SU-DHL-6 (cell line): ENCODE data around the gene TRMT6.

Experiments
- H2AFZ ChIP-seq: fragments of 200-600 bp; sonication (generic); 2 replicates; pipeline ENCODE4 v1.6.1; 2014; ENCODE audit warnings: low read depth, mild to moderate bottlenecking, moderate library complexity, mixed read lengths, antibody characterized with exemption, low read length; ENCODE audit not compliant: severe bottlenecking
- H3F3A ChIP-seq: fragments of 200-600 bp; shearing (Covaris generic); 2 replicates; pipeline ENCODE4 v1.6.0; 2016; ENCODE audit warnings: antibody characterized with exemption, mild to moderate bottlenecking; ENCODE audit not compliant: insufficient read depth
- H3K27ac ChIP-seq: fragments of 200-600 bp; sonication (generic); 2 replicates; pipeline ENCODE4 v1.5.1; 2016; ENCODE audit warnings: low read depth, mild to moderate bottlenecking, low read length, moderate library complexity, mixed read lengths
- H3K27me3 ChIP-seq: fragments of 200-600 bp; sonication (generic), shearing (Covaris generic); 2 replicates; pipeline ENCODE4 v1.6.0; 2014; ENCODE audit warnings: mild to moderate bottlenecking, low read length
- H3K36me3 ChIP-seq: fragments of 200-600 bp; sonication (generic); 2 replicates; pipeline ENCODE4 v1.6.1; 2014; ENCODE audit warnings: mild to moderate bottlenecking, low read length, mixed read lengths
- H3K4me2 ChIP-seq: fragments of 300-600, 200-600 bp; shearing (Covaris generic), sonication (generic); 2 replicates; pipeline ENCODE4 v1.6.0; 2014; ENCODE audit warnings: low read length, low read depth, mild to moderate bottlenecking; ENCODE audit not compliant: poor library complexity, severe bottlenecking
- H3K4me3 ChIP-seq: fragments of 200-600 bp; sonication (generic); 2 replicates; pipeline ENCODE4 v1.5.1; 2014; ENCODE audit warnings: antibody characterized with exemption, low read length, mild to moderate bottlenecking, mixed read lengths; ENCODE audit not compliant: insufficient read depth, poor library complexity, severe bottlenecking
- H3K79me2 ChIP-seq: fragments of 200-600 bp; sonication (generic); 2 replicates; pipeline ENCODE4 v1.6.1; 2014; ENCODE audit warnings: mild to moderate bottlenecking, low read length, moderate library complexity; ENCODE audit not compliant: insufficient read depth
- H3K9ac ChIP-seq: fragments of 200-600 bp; sonication (generic); 2 replicates; pipeline ENCODE4 v1.7.0; 2014; ENCODE audit warnings: mild to moderate bottlenecking, low read length
- H3K9me2 ChIP-seq: fragments of 200-600 bp; sonication (generic); replicated peaks from 2 replicates; pipeline ENCODE4 v1.6.1; 2014; ENCODE audit warnings: low read length; ENCODE audit not compliant: insufficient read depth
- H3K9me3 ChIP-seq: fragments of 200-600 bp; sonication (generic); 2 replicates; pipeline ENCODE4 v1.6.1; 2014; ENCODE audit warnings: low read length, mixed read lengths; ENCODE audit not compliant: insufficient read depth
- H4K20me1 ChIP-seq: fragments of 200-600 bp; sonication (generic); 2 replicates; pipeline ENCODE4 v1.6.1; 2014; ENCODE audit warnings: low read depth, mild to moderate bottlenecking, antibody characterized with exemption, low read length, moderate library complexity, mixed read lengths
- EZH2phosphoT487 ChIP-seq: fragments of 200-600 bp; sonication (generic), shearing (Covaris generic); conservative IDR thresholded peaks from 2 replicates; pipeline ENCODE4 v1.6.1; 2018; ENCODE audit warnings: mild to moderate bottlenecking, antibody characterized with exemption, low read length, moderate library complexity, mixed read lengths
- TF ChIP-seq, protein P1 (sequence below): fragments of 200-600 bp; sonication (generic); IDR thresholded peaks from one replicate; pipeline ENCODE4 v1.5.1; 2017; ENCODE audit warnings: antibody characterized with exemption, mild to moderate bottlenecking, low read length, moderate library complexity; ENCODE audit not compliant: insufficient read depth, poor library complexity, severe bottlenecking

Gene TRMT6

DNA sequence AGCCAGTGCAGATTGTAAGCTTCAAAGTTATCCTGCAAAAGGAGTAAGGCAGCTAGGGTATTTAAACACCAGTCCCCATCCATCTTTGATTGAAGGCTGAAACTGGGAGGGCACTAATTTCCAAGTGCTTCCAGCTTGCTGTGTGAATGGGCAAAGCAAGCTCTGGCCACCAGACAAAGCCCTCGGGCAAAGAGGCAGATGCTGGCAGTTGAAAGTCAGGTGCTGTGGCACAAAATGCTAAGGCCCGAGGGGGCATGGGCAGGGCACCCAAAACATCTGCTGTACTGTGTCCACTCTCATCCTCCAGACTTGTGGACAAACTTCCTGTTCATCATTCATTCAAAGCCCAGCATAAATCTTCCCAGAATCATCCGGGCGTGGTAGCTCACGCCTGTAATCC lies 62.9 kb downstream of the TRMT6 start:
- Histone ChIP-seq H2AFZ (no peak overlapping the region), H3K36me3 (no peaks in the 10 kb centered on the region), H3K27me3 (no peaks in the 10 kb centered on the region), H3K4me3 (no peak overlapping the region), H4K20me1 (no peaks in the 10 kb centered on the region), H3K27ac (no peak overlapping the region), H3K9me3 (no peaks in the 10 kb centered on the region), H3K4me2 (no peak overlapping the region), H3K9me2 (no peaks in the 10 kb centered on the region), H3K9ac (no peak overlapping the region), H3F3A (no peaks in the 10 kb centered on the region), H3K79me2 (no peaks in the 10 kb centered on the region)
- no peak for TF ChIP-seq EZH2phosphoT487
- TF ChIP-seq, protein P1, sequence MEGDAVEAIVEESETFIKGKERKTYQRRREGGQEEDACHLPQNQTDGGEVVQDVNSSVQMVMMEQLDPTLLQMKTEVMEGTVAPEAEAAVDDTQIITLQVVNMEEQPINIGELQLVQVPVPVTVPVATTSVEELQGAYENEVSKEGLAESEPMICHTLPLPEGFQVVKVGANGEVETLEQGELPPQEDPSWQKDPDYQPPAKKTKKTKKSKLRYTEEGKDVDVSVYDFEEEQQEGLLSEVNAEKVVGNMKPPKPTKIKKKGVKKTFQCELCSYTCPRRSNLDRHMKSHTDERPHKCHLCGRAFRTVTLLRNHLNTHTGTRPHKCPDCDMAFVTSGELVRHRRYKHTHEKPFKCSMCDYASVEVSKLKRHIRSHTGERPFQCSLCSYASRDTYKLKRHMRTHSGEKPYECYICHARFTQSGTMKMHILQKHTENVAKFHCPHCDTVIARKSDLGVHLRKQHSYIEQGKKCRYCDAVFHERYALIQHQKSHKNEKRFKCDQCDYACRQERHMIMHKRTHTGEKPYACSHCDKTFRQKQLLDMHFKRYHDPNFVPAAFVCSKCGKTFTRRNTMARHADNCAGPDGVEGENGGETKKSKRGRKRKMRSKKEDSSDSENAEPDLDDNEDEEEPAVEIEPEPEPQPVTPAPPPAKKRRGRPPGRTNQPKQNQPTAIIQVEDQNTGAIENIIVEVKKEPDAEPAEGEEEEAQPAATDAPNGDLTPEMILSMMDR, result no peak
